ENCODE results near the gene FHAD1. TPM values are rescaled to one million over a fixed set of nuclear protein-coding genes. Genes with fewer than 3 reads are reported as not detected.

Gene FHAD1
- polyA plus RNA-seq, 1 of the 3 experiments (the other 2 are of a cell fraction) = 0.48 TPM

GRCh38 chr1:15386164-15386749 lies 139.2 kb downstream of the FHAD1 start:
- Histone ChIP-seq H3K9ac (no peak overlapping the region), H3K4me3 (ENCODE audit: low read depth in 2 of 2, low read length in 1 of 2) (no peak overlapping the region), H3K9me2 (no peaks in the 10 kb centered on the region), H3K9me3 (no peaks in the 10 kb centered on the region), H3K36me3 (replicated peaks in 1 of 2; ENCODE audit: control insufficient read depth in 1 of 2, insufficient read depth in 2 of 2, low read length in 1 of 2) (no peaks in the 10 kb centered on the region), H4K20me1 (ENCODE audit: insufficient read depth) (no peaks in the 10 kb centered on the region), H3K4me2 (no peak overlapping the region), H3K27me3 (ENCODE audit: insufficient read depth) (no peaks in the 10 kb centered on the region), H2AFZ (ENCODE audit: low read depth) (no peak overlapping the region), H3K27ac (ENCODE audit: low read depth in 2 of 2, low read length in 1 of 2) (no peak overlapping the region), H3F3A (replicated peaks; ENCODE audit: insufficient read depth) (no peaks in the 10 kb centered on the region), H3K4me1 (ENCODE audit: control insufficient read depth in 1 of 2, insufficient read depth in 2 of 2, low read depth in 1 of 2, low read length in 1 of 2) (peaks cover 0 to 20% of the 10 kb centered on the region in 2 experiments; a peak in 1 of 4 replicates), H3K79me2 (ENCODE audit: insufficient read depth) (no peaks in the 10 kb centered on the region)
- ChIA-PET CTCF (interaction anchor here (1.0 to 1.8 kb wide), 2 partner anchors 63 to 82 kb away, joined by 3 to 5 read pairs; no protein-coding TSS in a partner anchor), POLR2A (no interaction called here)
- whole genome bisulfite sequencing (ENCODE audit: low lambda C conversion rate) = 90% methylated on average over 16 of the region's 17 CpGs
- no peak for DNase-seq
- TF ChIP-seq, protein P1, sequence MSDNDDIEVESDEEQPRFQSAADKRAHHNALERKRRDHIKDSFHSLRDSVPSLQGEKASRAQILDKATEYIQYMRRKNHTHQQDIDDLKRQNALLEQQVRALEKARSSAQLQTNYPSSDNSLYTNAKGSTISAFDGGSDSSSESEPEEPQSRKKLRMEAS (IDR thresholded peaks at IDR 0.05; ENCODE audit: low read depth) = no peak
- TF ChIP-seq ELF1 (IDR thresholded peaks at IDR 0.05) (no peak), FOXJ3 (CRISPR knock-in tag; IDR thresholded peaks at IDR 0.05) (no peak), NFIC (IDR thresholded peaks at IDR 0.05; ENCODE audit: borderline replicate concordance) (no peak), CHD2 (IDR thresholded peaks at IDR 0.05; ENCODE audit: low read length, partially characterized antibody) (no peak), TEAD4 (IDR thresholded peaks at IDR 0.05; ENCODE audit: borderline replicate concordance, insufficient read depth) (no peak), MEF2A (IDR thresholded peaks at IDR 0.05; ENCODE audit: borderline replicate concordance, low read depth) (no peak), FOSL2 (IDR thresholded peaks at IDR 0.05; ENCODE audit: borderline replicate concordance, low read depth) (no peak), EP300 (IDR thresholded peaks at IDR 0.05; ENCODE audit: borderline replicate concordance in 1 of 2, low read depth in 1 of 2, low read length in 1 of 2) (no peak), EZH2phosphoT487 (IDR thresholded peaks at IDR 0.05; ENCODE audit: borderline replicate concordance, low read depth) (no peak)

- CTCF ChIA-PET = no interaction called here
- Histone ChIP-seq H4K20me1 (ENCODE audit: insufficient read depth) (no peaks in the 10 kb centered on the region), H3K27me3 (ENCODE audit: insufficient read depth) (no peaks in the 10 kb centered on the region), H3K79me2 (ENCODE audit: insufficient read depth) (no peaks in the 10 kb centered on the region), H3K9me3 (no peaks in the 10 kb centered on the region), H2AFZ (ENCODE audit: low read depth) (no peak overlapping the region), H3K27ac (ENCODE audit: low read depth in 2 of 2, low read length in 1 of 2) (no peak overlapping the region), H3K9me2 (no peaks in the 10 kb centered on the region), H3K4me2 (no peak overlapping the region), H3K4me3 (ENCODE audit: low read depth in 2 of 2, low read length in 1 of 2) (no peak overlapping the region), H3K36me3 (replicated peaks in 1 of 2; ENCODE audit: control insufficient read depth in 1 of 2, insufficient read depth in 2 of 2, low read length in 1 of 2) (no peaks in the 10 kb centered on the region), H3K4me1 (ENCODE audit: control insufficient read depth in 1 of 2, insufficient read depth in 2 of 2, low read depth in 1 of 2, low read length in 1 of 2) (peaks cover 0 to 13% of the 10 kb centered on the region in 2 experiments; a peak in 1 of 4 replicates), H3K9ac (no peak overlapping the region), H3F3A (replicated peaks; ENCODE audit: insufficient read depth) (no peaks in the 10 kb centered on the region)
- 90% methylated on average over 15 of the region's 15 CpGs for WGBS (ENCODE audit: low lambda C conversion rate)
- POLR2A ChIA-PET = no interaction called here
- no peak for DNase-seq
- TF ChIP-seq, protein P2, sequence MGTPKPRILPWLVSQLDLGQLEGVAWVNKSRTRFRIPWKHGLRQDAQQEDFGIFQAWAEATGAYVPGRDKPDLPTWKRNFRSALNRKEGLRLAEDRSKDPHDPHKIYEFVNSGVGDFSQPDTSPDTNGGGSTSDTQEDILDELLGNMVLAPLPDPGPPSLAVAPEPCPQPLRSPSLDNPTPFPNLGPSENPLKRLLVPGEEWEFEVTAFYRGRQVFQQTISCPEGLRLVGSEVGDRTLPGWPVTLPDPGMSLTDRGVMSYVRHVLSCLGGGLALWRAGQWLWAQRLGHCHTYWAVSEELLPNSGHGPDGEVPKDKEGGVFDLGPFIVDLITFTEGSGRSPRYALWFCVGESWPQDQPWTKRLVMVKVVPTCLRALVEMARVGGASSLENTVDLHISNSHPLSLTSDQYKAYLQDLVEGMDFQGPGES (IDR thresholded peaks at IDR 0.05; ENCODE audit: low read depth, low read length) = no peak
- TF ChIP-seq USF2 (IDR thresholded peaks at IDR 0.05; ENCODE audit: borderline replicate concordance, low read depth, low read length) (no peak), GABPA (IDR thresholded peaks at IDR 0.05; ENCODE audit: low read depth) (no peak), CHD2 (IDR thresholded peaks at IDR 0.05; ENCODE audit: low read length, partially characterized antibody) (no peak), YY1 (IDR thresholded peaks at IDR 0.05; ENCODE audit: low read depth) (no peak), JUND (IDR thresholded peaks at IDR 0.05) (no peak), ELF1 (IDR thresholded peaks at IDR 0.05) (no peak), RCOR1 (IDR thresholded peaks at IDR 0.05; ENCODE audit: low read length) (no peak), NRF1 (IDR thresholded peaks at IDR 0.05; ENCODE audit: low read depth, low read length) (no peak), TEAD4 (IDR thresholded peaks at IDR 0.05; ENCODE audit: borderline replicate concordance, insufficient read depth) (no peak), MXI1 (IDR thresholded peaks at IDR 0.05; ENCODE audit: low read depth, low read length) (no peak)
- TF ChIP-seq, protein P3, sequence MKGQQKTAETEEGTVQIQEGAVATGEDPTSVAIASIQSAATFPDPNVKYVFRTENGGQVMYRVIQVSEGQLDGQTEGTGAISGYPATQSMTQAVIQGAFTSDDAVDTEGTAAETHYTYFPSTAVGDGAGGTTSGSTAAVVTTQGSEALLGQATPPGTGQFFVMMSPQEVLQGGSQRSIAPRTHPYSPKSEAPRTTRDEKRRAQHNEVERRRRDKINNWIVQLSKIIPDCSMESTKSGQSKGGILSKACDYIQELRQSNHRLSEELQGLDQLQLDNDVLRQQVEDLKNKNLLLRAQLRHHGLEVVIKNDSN (IDR thresholded peaks at IDR 0.05; ENCODE audit: borderline replicate concordance, low read depth) = no peak
- TF ChIP-seq, protein P1 (IDR thresholded peaks at IDR 0.05; ENCODE audit: low read depth) = no peak
- TF ChIP-seq, protein P4, sequence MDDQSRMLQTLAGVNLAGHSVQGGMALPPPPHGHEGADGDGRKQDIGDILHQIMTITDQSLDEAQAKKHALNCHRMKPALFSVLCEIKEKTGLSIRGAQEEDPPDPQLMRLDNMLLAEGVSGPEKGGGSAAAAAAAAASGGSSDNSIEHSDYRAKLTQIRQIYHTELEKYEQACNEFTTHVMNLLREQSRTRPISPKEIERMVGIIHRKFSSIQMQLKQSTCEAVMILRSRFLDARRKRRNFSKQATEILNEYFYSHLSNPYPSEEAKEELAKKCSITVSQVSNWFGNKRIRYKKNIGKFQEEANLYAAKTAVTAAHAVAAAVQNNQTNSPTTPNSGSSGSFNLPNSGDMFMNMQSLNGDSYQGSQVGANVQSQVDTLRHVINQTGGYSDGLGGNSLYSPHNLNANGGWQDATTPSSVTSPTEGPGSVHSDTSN (IDR thresholded peaks at IDR 0.05) = no peak
Observed at GRCh38 chr1:15388201-15388880, 141.3 kb downstream of the FHAD1 start.

Measured in SK-N-SH (cell line).